Mesenteric fat pad (tissue), 1 donor: ENCODE data around the gene NME4. TPM values are rescaled to one million over a fixed set of nuclear protein-coding genes. Genes with fewer than 3 reads are reported as not detected.
A peak's percentile ranks its signal among the peaks of the same experiment; 100 is the strongest.
"Not testable (repeated sequence)": the region's sequence is repeated elsewhere in the genome, so short reads cannot be mapped to it uniquely, and the experiment has no call there.

Experiments
- DNase-seq: peaks from one replicate; pipeline ENCODE4 v3.0.0-alpha.2; 2020; ENCODE audit warnings: low spot score
- long read RNA-seq: library from polyadenylated mRNA; unstranded; transcript quantifications from one replicate; pipeline ENCODE4 v2.0.0, GENCODE V29; 2020
- total RNA-seq: library from RNA; stranded (reverse); fragmentation: NEBNext Ultra II Directional; extraction: Animal tissue kit (Norgen Biotek cat#: 25700); gene quantifications from one replicate; pipeline ENCODE4 v1.2.1, GENCODE V29; 2021
- donor health status: DM: yes; HTN: yes; CAD: no.

Gene NME4
- 139 TPM for total RNA-seq
- long read RNA-seq, transcript NME4-201 (5 exons, 995 nt), result major isoform, 21 of 41 reads
- long read RNA-seq, partial matches to known transcripts, result 5 of 41 reads
- long read RNA-seq, other reads (novel, unspliced or antisense), result 9 of 41 reads

DNA sequence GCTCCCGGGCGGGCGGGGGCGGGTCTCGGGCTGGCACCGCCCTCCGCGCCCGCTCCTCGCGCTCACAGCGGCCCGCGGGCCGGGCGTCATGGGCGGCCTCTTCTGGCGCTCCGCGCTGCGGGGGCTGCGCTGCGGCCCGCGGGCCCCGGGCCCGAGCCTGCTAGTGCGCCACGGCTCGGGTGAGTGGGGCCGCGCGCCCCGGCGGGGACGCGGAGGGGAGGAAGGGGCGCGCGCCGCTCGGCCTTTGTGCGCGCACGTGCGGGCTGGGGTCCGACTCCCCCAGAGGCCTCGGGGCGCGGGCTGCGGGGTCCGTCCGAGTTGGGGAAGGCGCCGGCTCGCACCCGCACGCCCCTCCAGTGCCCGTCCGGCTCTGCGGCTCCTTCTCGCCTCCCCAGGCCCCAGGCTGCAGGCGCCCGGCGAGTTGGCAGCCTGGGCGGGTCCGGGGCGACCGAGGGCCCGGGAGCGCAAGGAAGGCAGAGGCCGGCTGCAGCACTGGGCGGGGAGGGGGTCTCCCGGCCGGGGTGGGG lies at the start of gene NME4:
TSS of gene NME4 (plus strand) at position 65 of the 527 bp plus-strand sequence. CDS start at position 89, 24 bp downstream.
- DNase-seq, result no peak

DNA sequence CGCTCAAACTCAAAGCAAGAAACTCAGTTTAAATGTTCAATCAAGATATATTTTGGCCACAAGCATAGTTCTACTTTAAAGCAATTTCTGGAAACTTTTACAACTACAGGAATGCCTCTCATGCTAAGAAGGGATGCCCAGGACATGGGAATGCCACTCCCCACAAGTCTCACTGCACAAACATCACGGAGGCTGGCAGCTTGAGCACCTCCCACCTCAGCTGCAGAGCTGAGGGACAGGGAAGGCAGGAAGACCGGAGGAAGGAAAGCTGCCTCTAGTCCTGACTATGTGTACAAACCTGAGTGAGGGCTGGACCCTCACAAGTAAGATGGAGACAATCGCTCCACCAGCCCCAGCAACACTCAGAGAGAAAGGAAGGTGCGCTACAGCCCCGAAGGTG lies 49.8 kb upstream of the NME4 start:
- DNase-seq, result no peak

DNA sequence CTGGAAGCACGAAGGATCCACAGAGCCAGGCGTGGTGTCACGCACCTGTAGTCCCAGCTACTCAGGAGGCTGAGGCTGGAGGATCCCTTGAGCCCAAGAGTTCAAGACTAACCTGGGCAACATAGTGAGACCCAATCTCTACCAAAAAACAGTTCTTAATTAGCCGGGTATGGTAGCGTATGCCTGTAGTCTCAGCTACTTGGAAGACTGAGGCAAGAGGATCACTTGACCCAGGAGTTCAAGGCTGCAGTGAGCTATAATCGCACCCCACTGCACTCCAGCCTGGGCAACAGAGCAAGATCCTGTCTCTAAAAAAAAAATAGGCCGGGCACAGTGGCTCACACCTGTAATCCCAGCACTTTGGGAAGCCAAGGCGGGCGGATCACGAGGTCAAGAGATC lies 48.5 kb upstream of the NME4 start:
- not testable (repeated sequence) for DNase-seq

DNA sequence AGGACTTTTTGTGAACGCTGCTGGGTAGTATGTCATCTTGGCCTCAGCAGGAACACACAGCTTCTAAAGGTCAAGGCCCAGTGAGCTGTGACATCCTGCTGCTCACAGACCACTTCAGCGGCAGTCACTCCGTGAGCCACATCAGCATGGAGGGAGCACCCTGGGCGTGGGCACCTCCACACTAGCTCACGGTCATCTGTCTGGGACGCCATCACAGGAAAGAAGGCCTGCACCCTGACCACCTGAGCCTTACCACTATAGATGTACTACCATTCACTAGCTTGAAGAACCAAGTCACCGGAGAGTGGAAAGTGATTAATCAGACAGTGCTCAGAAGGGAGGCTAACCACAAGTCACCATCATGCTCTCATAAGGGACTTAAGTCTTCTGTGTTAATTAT lies 47.8 kb upstream of the NME4 start:
- DNase-seq, result no peak

DNA sequence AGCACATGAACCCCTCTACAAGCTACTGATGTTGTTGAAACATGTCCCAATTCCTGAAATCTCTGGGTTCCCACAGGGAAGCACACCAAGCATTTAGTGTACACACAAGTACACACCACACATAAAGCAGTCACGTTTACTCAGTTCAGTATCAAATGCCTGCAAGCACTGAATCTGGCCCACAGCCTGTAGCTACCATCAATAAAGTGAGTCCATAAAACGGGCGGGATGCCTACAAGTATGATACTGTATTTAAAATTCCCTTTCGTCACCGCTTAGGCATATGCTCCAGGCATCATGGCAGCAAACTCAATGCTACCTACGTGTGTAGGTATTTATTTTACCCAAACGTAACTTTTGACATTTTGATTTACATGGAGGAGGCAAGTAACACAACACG lies 46.8 kb upstream of the NME4 start:
- DNase-seq, result no peak

DNA sequence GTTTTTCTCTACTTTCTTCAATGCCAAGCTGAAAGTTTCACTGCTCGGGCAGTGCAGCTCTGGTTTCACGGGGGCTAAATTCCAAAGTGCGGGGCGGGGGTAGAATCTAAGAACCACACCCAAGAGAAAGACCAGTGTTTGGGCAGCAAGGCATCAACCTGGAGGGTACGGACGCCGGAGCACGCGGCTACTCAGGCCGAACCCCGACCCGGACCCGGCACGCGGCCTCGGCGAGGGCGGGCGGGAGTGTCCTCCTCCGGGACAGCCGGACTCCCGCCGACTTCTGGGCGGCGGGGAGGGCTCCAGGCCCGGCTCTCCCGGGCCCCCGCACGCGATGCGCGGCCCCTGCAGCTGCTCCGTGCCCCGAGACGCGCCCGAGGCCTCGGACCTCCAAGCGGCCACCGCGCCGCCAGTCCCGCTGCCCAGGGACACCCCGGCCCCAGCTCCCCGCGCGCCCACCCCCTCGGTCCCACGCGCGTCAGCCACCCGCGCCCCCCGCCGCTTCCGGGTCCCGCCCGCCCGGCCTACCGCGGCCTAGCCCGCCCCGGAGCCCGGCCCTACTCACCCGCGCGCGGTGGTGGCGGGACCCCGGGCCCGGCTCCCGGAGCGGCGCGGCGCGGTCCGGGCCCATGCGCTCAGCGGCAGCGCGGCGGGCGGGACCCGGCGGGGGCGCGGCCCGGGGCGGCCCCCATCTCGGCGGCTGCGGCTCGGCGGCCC lies 45.0 kb upstream of the NME4 start:
- DNase-seq, result peak; percentile 89

DNA sequence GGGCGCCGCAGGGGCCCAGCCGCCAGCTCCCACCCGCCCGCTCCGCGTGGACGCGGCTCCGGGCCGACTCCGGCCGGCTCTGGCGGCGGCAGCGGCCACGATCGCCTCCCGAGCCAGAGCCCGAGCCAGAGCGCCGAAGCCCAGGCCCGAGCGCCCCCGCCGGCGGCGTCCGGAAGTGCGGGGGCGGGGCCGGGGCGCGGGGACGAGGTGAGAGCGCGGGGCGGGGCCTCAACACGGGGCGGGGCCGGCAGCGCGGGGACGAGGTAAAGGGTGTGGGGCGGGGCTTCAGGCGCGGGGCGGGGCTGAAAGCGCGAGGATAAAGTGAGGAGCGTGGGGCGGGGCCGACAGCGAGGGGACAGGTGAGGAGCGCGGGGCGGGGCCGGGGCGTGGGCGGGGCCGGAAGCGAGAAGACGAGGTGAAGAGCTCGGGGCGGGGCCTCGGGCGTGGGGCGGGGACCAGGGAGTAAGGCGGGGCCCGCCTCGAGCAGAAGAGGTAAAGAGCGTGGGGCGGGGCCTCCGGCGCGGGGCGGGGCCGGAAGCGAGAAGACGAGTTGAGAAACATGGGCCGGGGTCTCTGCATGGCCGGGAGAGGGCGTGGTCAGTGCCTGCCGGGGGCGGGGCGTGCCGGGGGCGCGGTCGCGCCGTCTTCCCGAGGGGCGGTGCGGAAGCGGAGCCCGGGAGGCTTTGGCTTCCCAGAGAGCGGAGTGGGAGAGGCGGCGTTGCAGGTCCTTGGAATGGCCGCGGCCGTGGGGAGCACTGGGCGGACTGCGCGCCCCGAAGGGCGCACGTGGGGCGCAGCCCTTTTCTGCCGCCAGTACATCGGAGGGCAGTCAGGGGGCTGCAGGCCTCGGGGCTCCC lies 44.2 kb upstream of the NME4 start, which contains the start of gene AXIN1:
TSS of gene AXIN1 (minus strand) at position 177 of the 857 bp plus-strand sequence. CDS start 5,698 bp downstream, outside the sequence.
- DNase-seq, result peak; percentile 99

DNA sequence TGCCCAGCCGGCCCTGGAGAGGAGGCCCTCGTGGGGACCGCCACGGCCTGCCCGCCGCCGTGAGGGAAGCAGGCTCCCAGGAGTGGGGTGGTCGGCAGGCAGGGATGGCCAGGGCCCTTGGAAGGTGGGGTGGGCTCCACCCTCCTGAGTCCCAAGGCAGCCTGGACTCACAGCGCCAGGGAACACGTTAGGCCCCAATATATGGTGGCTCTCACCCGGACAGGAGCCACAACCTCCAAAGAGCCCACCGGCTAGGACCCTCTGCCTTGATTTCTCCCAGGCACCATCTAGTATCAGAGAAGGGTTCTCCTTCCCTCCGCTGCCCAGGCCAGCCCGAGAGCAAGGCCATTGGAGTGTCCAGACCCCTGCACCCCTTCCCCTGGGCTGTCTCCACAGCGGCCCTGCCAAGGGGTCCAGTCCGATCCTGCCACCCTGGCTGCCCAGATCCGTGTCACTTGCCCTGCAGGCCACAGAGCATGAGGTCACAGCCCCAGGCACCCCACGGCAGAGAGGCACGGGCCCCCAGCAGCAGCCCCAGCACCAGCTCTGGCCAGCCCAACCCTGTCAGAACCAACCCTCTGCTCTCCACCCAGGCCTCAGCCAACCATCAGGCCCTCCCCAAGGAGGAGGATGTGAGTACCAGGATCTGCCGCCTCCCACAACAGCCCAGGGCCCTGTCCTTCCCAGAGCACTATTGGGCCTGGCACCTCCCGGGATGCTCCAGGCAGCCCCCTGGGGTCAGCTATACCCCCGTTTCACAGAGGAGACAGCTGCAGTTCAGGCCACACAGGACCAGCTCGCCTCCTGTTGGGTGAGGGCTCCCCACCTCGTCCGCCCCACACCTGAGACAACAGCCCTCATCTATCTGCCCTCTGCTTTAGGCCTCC lies 43.4 kb upstream of the NME4 start:
- no peak for DNase-seq

DNA sequence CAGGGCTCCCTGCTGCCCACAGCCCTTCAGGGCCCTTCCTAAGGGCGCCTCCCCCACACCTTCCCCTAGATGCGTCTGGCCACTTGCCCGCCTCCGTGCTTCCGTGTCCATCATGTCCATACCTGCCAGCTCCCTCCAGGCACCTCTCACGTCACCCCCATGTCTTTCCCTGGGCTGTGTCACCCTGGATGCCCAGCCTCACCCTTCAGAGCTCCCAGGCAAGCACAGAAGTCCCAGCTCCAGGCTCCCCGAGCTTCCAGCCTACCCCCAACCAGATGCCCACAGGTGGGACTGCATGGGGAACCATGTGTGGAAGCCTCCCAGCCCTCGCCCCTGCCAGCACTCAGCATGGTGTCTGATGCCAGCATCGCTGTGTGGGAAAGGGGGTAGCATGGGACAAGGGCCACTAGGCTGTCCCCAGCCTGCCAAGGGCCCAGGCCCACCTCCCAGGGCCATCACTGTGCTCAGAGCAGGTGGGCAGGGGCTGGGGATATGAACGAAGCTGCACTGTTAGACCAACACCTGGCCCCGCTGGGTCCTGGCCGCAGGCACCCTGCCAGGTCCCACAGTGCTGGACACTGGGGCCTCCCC lies 42.6 kb upstream of the NME4 start:
- no peak for DNase-seq

DNA sequence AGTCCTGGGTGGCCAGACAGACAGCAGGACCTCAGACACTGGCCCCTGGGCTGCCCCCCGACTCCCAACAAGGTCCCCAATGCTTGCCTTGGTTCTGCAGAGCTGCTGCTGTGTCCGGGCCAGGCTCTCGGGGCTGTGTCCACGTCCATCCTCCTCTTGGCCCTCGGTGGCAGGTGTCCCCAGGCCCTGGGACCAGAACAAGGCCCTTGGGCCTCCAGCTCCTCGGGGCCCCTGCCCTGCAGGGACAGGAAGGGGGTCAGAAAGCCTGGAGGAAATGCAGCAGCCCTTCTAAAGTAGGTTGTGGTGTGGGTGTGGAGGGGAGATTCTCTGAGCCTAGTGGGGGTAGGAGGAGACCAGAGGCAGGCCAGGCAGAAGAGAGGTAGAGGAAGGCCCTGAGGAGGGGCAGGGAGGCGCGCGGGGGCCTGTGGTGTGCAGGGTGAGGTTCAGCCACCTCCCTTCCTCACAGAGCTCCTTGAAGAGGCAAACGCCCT lies 42.0 kb upstream of the NME4 start:
- DNase-seq, result no peak

DNA sequence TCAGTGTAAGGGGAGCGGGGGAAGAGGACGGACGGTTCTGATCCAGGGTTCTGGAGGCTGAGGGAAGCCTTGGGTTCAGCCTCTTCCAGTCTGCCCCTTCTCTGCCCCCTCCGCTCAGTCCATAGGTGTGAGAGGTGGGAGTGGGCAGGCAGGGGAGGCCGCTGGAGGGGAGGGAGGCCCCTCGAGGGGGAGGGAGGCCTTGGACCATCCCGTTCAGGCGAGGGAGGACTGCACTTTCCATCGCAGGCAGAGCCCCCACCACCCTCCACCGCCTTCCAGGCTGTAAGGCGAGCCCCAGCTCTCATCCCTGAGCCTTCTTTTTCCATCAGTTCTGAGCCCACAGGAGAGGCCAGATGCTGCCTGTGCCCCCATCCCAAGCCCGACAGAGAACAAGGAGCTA lies 40.3 kb upstream of the NME4 start:
- no peak for DNase-seq

DNA sequence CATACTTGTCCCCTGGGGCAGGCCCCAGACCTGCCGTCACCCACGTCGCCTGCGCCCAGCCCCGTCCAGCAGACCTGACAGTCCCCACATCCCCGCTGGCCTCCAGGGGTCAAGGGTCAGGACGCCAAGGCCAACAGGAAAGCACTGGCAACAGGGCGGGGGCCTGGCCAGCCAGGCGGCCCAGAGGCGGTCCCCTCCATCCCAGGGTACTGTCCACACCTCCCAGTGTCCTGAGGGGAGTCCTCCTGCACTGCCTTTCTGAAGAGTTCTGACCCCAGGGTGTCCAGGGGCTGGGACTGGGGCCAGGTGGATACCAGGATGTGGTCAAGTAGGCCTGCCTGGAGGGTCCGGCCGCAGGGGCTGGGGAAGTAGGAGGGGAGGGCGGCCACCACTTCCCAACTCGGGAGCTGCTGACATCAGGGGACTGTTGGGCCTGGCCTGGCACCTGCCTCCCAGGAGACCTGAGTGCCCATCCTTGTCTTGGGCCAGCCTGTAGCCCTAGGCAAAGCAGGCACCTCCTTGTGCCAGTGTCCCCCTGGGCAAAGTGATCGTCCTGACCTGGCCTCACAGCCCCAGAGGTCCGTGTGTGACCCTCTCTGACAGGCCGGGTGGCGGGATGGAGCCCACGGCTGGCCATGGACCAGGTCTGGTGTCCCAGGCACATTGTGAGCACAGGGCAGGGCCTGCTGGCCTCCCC lies 37.8 kb upstream of the NME4 start:
- DNase-seq, result no peak

DNA sequence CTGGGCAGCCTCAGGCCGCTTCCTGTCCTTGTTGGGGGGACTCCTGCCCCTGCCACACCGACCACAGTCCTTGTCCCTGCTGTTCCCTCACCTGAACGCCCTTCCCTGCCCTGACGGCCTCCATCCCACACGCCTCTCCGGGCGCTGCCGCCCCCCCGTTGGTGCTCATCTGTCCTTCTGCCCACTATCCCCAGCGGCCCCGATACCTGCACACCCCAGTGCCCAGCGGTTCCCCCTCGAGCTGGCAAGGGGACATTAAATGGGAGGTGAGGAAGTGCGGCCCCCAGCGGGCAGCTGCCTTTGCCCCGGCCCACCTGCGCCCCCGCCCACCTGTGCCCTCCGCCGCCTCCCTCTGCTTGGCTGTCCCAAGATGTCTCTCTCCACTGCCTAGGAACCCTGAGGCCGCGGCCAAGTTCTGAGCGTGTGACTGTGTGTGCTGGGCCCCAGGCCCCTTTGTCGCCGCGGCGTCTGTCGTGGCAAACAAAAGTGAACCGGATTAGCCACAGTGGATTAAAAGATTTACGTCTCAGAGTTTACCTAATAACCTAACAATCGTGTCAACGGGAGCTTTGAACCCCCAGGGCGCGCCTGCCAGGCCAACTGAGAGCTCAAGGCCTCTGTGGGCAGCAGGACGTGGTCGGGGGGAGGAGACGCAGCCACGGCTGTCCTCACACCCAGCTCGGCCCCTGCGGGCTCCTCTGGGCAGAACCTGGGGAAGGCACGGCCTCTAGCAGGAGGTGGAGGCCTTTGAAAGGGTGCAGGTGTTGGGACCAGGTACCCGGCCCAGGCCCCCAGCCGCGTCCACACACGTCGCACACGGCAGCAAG lies 36.9 kb upstream of the NME4 start:
- DNase-seq, result no peak

DNA sequence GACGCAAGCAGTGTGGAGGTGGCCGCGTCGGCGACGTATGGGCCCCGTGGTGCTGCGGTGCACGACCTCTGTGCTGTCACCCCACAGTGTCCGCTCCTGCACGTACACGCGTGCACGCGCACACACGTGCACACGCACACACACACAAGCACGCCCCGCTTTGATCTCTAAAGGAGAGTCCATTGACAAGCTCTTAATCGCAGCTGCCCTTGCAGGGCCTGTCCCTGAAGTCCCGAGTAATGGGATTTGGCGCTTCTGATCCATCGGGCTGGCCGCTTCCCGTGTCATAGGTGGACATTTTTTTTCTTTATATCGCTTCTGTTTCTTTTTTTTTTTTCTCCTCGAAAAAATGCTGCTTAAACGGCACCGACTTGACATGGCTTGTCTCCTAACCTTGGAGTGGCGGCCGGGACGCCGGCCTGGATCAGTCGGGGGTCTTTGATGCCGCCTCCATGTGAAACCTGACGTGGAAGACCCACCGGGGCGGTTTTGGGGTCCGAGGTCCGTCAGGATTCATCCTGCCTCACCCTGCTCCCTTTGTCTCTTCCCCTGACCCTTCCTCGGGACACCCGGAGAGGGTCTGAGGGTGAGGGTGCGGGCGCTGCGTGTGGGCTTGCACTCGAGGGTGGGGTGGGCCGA lies 36.2 kb upstream of the NME4 start:
- DNase-seq, result no peak

DNA sequence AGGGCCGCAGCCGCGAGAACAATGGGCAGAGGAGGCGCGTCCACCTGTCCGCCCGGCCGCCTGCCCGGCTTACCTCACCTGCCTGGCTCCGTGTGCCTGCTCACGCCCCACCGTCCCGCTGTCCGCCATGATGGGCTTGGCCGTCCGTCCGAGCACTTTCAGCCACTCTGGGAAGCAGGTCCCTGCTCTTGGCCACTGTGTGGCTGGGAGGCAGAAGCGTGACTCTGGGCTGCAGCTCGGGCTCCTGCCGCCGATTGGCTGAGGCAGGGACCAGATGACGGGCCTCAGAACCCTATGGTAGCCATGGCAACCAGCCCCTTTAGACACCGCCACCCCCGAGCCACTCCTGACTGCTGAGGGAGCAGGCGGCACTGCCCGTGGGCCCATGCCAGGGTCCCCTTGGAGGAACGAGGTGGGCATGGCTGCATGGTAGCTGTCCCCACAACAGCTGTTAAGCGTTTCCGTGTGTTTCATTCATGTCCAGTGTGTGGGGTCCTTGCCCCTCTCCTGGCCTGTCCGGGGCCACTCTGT lies 35.6 kb upstream of the NME4 start:
- no peak for DNase-seq

DNA sequence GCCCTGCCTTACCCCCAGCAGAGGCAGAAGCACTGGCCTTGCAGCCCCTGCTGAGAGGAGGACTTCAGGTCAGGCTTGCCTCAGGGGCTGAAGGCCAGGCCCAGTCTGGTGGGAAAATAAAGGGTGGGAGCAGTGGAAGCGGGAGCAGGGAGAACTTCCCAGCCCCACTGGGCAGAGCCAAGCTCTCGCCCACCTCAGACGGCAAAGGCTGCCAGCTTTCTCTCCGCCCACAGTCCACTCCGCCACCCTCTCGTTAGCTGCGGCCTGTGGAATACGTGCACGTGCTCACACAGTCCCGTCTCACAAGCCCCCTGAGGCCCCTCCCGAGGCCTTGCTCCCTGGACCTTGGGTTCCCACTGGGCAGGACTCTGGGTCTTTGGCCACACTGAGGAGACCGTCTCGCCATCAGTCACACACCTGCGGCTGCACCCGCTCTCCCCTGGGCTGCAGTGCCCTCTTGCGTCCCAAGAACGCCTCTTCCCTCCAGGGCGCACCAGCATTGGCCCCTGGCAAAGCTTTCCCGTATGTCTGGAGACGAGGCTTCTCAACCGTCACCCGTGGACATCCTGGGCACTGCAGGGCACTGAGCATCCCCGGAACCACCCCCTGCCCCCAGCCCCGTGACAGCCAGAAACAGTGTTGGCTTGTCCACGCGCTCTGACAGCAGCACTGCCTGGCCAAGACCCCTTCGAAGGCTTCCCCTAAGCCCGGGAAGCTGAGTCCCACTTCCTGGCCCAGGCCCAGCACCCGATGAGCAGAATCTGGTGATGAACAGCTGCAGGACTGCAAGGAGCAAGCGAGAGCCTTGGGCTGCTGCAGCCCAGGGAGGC lies 34.9 kb upstream of the NME4 start:
- DNase-seq, result no peak

DNA sequence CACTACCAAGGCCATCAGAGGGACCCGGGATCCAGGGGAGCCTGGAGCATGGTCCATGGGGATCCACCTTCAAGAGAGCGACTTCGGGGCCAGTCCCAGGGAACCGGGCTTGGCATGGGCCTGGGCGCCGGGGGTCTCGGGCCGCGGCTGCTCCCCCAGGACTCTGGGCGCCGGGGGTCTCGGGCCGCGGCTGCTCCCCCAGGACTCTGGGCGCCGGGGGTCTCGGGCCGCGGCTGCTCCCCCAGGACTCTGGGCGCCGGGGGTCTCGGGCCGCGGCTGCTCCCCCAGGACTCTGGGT lies 34.3 kb upstream of the NME4 start:
- not testable (repeated sequence) for DNase-seq
